ENCODE results near the gene CRB3.
"Not testable (repeated sequence)": the region's sequence is repeated elsewhere in the genome, so short reads cannot be mapped to it uniquely, and the experiment has no call there.

DNA sequence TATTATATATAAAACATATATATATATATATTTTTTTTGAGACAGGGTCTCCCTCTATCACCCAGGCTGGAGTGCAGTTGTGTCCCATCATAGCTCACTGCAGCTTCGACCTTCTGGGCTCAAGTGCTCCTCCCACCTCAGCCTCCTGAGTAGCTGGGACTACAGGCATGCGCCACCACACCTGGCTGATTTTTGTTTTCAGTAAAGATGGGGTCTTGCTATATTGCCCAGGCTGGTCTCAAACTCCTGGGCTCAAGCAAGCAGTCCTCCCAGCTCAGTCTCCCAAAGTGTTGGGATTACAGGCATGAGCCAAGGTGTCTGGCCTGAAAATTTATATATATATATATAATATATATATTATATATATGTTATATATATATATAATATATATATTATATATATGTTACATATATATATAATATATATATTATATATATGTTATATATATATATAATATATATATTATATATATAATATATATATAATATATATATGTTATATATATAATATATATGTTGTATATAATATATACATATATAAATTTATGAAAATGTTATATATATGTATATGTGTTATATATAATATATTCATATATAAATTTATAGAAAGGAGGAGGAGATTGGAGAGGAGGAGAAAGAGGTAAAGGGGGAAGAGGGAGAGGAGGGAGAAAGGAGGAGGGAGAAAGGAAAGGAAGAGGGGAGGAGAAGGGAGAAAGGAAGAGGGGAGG, 35.2 kb upstream of the CRB3 start:
- TF ChIP-seq, protein P1, sequence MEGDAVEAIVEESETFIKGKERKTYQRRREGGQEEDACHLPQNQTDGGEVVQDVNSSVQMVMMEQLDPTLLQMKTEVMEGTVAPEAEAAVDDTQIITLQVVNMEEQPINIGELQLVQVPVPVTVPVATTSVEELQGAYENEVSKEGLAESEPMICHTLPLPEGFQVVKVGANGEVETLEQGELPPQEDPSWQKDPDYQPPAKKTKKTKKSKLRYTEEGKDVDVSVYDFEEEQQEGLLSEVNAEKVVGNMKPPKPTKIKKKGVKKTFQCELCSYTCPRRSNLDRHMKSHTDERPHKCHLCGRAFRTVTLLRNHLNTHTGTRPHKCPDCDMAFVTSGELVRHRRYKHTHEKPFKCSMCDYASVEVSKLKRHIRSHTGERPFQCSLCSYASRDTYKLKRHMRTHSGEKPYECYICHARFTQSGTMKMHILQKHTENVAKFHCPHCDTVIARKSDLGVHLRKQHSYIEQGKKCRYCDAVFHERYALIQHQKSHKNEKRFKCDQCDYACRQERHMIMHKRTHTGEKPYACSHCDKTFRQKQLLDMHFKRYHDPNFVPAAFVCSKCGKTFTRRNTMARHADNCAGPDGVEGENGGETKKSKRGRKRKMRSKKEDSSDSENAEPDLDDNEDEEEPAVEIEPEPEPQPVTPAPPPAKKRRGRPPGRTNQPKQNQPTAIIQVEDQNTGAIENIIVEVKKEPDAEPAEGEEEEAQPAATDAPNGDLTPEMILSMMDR (IDR thresholded peaks at IDR 0.05) = not testable (repeated sequence)
- not testable (repeated sequence) for TF ChIP-seq POLR2A, POLR2AphosphoS5, EP300 (IDR thresholded peaks at IDR 0.05)
